SIG-M5 treated with dmso at 0.1 percent for 504 hours (cell line): ENCODE measurements around the gene APLP2.
A peak's percentile ranks its signal among the peaks of the same experiment; 100 is the strongest.

Experiments used
- DNase-seq: peaks from one replicate; lab custom pipeline; 2025; ENCODE audit not compliant: unreplicated experiment; lab: John Stamatoyannopoulos, UW

APLP2 gene

DNA sequence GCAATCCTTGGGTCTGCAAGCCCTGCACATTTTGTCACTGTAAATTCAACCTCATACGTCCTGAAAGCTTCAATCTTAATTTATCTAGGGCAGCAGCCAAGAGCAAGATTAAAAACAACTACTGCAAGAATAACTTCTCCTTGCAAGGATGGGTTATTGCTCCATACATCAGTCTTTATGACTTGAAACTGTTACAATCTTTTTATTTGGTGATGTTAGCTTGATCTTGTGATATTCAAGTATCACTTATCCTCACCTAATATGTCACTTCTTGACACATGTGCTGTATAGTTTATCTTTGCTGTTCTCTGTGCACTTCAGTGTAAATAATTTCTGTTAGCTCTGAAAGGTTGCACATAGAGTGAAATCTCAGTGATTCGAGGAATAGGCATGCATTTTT is 14.7 kb upstream of the APLP2 start:
- no peak for DNase-seq

DNA sequence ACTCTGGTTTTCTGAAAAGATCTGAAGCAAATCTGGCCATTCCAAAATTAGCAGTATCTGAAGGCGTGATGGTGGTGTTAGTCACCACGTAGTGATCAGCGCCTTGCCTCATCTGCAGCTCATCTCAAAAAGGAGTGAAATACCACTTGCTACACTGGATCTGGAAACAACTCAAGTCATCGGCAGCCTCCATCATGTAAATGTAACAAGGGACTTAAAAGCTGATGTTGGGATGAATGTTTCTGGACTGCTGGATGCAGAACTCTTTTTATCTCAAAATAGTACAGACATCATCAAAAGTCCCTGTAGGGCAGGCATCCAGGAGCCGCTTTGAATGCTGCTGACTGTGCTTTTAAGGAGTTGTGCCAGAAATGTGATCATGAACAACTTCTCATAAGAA is 14.1 kb upstream of the APLP2 start:
- peak; percentile 44 for DNase-seq

DNA sequence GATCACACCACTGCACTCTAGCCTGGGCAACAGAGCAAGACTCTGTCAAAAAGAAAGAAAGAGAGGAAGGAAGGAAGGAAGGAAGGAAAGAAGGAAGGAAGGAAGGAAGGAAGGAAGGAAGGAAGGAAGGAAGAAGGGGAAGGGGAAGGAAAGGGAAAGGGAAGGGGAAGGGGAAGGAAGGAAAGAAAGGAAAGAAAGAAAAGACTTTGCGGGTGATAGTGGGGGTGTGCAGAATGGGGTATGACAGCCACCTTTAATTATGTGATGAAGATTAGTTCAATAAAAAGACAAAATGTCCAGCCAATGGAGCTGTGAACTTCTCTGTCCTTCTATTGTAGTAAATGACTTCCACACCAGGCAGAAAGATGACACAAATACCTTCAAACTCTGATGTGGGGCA is 8.7 kb upstream of the APLP2 start:
- no peak for DNase-seq

DNA sequence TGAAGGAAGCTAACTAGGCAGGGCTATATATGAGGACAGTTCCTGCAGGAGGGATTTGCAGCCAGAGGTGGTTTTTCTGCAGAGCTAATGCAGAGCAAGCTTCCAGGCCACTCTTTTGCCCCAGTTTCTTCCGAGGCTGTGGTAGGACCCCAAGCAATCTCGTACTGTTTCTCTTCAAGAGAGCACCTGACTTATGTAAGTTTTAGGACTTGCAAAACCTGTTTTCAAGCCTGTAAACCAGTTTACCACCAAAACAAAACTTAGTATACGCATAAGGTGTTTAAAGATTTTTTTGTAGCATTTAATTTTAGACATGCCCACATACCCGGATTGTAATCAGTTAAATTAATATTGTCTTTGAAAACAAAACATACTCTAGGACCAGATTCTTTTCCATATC is 7.7 kb upstream of the APLP2 start:
- DNase-seq, result no peak

DNA sequence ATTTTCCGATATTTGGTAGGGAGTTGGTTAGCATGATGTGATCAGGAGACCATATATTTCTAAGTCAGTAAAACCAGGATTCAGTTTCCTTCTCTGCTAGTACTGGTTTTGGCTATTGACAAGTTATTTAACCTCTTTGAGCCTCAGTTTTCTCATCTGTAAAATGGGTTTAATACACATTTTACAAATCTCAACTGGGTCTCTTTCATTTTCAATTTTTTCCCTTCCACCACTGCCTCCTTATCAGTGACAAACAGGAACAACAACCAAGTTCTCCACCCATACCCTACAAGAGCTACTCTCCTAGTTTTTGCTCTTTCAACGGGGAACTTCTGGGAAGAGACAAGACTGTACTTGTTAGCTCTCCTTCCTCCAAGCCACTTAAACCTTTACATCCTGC is 6.2 kb upstream of the APLP2 start:
- no peak for DNase-seq

DNA sequence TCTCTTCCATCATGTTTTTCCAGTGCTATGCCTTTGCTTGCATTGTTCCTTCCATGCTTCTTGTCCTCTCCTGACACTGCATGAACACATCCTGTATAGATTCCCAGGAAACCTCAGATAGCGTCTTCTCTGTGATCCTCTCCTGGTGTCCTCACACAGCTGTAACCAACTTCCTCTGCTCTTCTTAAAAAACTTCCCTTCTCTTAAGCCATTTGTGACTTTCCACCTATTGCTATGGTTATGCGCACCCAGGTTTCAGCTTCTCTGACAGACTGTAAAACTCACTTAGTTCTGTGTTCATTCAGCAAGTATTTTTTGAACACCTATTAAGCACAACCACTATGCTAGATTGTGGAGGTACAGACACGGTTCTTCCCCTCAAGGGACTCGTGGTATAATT is 5.1 kb upstream of the APLP2 start:
- no peak for DNase-seq

DNA sequence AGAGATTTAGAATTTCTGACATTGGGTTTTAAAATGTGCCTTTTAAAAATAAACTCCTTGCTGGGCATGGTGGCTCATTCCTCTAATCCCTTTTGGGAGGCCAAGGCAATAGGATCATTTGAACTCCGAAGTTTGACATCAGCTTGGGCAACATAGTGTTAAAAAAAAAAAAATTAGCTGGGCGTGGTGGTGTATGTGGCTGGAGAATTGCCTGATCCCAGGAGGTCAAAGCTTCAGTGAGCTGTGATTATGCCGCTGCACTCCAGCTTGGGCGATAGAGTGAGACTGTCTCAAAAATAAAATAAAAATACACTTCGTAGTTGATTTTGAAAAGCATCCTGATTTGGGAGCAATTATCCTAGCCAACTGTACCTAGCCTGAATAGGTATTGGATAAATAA is 3.4 kb upstream of the APLP2 start:
- no peak for DNase-seq

DNA sequence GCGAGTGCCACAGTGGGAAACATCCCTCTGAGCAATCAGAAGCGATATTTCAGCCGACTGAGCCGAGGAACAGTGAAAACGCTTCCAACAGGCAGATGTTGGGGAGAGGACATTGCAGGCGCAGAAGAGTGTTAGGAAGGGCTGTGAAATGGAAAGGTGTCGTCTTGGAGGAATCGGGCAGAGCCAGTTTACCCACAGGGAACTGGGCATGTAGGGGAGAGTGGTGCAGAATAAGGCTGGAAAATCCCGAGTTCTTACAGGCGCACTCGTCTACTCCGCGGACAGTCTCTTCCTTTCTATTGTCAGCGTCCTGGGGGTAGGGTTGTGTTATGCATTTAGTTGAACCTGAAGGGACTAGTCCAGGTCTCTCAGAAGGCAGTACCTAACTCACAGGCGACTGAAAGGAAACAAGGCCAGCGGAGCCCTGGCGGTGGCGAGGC is 1.1 kb upstream of the APLP2 start:
- DNase-seq, result no peak

DNA sequence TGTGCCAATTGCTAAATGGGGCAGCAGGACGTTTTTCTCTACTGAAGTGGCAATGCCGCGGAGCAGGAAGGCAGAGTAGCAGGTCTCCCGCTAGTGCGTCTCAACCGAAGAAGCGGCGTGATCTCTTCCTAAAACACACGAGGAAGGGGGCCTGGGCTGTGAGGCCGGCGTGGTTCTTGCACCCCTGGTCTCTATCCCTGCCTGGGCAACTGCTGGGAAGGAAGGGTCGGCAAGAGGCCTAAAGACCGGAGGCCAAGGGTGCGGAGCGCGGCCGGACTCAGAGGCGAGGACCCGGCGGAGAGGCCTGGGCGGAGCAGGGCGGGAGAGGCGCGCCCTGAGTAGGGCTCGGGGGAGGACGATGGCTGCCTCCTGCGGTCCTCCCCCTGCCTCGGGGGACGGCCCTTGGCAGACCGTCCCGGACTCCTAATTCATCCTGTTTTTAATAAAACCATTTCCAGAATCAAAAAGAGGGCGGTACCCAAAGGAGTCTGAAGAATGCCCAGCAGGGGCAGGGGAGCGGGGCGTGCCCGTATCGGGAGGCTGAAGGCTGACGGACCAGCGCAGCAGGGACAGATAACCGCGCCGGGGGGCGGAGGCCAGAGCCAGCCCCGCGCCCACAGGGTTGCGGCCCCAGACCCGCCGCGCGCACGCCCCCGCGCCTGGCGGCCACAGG is 572 bp upstream of the APLP2 start:
- DNase-seq, result peak; percentile 65

DNA sequence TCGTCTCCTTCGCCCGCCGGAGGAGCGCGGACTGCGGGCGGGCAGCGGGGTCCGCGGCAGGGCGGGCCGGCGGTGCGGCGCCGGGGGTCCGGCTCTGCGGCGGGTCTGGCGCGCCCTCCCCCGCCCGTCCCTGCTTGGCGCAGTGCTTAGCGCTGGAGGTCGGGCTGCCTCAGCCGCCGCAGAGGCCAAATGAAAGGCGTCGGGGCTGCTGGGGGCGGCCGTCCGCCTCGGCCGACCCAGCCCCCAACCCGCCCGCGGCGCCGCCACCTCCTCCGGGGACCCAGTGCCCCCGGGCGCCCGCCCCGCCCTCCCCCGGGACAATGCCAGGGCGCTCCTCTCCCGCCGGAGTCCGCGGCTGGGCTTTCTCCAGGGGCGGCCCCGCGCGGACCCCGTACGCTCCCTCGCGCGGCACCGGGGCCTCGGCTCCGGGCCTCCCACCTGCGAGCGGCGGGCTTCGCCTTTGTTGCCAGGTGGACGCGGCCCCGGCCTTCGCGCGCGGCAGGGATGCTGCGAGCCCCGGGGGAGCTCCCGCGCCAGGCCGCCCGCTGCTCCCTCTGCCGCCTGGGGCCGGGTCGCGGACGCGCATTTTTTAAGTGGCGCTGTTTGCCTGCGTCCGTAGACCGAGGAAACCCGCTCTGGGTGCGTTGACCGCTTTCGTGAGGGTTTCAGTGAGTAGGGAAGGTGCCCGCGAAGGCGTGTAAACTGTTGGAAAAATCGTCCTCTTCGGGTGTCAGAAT is 583 bp downstream of the APLP2 start:
- no peak for DNase-seq

DNA sequence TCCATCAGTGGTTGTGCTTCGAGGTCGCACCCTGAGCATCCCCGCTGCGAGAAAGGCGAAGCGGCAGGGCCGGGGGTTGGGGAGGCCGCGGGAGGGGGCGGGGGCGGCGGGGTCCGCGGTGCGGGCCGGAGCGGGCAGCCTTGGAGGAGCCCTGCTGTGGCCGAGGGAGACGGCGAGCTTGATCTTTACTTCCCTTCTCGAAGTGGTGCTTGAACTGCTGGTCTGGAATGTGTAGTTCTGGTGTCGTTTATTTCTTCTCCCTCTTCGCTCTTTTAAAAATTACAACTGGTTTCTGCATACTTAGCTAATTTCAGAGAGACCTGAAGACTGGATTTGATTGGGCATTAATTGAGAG is 1.1 kb downstream of the APLP2 start:
- peak; percentile 49 for DNase-seq

DNA sequence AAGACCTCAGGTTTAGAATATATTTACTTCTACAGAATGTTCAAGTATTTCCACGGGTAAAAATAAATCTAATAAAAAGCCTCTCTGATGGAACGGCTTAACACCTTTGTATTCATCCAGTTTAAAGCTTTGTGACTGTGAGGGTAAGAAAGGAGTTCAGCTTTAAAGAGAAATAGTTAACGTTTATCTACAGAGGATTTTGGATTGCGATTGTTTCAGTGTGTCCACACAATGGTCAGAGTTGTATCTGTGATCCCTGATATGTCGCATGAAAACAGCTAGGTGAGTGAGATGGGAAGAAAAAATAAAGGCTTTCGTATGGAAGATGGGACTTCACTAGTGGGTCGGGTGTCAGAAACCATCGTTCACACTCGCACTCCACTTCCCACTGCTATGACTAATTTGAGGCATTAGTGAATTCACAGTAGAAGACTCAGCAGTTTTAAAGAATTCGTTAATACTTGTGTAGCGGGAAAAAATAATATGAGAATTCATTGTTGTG is 1.6 kb downstream of the APLP2 start:
- peak; percentile 46 for DNase-seq

DNA sequence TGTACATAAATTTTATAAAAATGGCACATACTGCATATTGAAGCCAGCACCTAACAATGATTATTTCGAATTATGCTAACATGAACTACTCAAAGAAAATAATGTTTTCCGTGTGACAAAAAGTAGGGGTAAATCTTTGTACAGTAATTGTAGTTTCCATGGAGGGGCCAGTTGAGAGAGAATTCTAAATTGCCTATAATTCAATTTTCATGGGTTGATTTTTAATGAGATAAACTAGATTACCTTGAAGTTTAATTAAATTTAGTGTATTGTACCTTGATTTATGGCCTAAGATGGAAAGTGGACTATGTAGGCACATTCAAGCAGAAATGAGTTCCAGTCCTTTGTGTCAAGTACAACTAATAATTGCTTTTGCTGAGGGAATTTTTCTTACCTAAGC is 5.0 kb downstream of the APLP2 start:
- DNase-seq, result no peak

DNA sequence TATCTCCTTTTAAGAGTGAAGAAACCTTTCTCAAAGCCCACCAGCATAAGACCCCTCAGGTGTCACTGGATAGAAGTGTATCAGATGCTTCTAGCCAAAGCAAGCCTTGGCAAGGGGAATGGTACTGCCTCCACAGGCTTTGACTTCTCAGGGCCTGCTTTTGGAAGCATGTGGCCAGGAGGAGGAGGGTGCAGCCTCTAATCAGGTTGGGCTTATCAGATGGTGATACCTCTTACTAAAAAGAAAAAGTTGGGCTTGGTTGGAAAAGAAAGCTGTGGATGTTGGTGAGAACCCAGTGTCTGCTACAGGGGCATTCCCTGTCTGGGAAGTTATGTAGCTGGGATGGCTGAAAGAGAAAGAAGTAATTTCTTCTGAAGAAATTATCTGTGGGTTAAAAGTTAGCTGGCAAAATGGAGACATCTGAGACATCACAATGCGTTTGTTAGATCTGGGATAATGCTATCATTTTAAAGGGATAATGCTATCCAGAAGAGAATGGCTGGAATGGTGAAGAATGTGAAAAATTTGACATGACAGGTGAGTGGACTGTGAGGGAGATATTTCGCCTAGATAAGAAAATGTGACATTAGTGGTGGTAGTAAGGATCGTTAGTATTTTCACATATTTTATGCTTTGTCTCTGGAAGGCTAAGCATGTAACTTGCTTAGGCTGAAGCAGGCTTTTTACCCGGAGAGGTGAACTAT is 7.2 kb downstream of the APLP2 start:
- DNase-seq, result no peak

DNA sequence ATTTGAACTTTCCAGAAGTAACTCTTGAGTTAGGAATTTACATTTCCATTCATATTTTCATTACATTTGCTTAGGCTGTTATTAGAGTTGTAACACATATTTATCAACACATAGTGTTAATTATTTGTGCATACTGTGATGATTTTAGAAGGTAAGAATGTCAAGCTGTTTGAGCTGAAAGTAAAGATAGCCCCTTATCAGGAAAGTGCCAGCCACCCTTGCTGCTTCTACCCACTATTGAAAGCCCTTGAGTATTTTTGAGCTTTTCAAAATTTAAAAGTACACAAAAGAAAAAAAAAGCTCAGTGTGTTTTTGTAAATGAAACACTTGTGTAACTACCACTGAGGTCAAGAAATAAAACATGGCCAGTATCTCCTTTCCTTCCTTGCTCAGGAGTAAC is 8.0 kb downstream of the APLP2 start:
- DNase-seq, result no peak

DNA sequence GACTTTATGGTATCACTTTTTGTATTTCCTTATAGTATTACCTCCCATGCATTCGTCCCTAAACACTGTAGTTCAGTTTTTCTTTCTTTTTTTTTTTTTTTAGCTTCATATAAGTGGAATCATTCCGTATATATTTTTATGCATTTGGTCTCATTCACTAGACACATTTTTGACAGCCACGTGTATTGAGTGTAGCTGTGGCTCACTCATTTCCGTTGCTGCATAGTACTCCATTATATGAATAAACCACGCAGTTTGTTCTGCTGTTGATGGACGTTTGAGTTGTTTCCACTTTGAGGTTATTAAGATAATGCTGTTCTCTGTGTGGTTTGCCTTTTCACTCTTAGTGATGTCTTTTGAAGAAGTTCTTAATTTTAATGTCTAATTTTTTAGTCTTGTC is 8.4 kb downstream of the APLP2 start:
- no peak for DNase-seq

DNA sequence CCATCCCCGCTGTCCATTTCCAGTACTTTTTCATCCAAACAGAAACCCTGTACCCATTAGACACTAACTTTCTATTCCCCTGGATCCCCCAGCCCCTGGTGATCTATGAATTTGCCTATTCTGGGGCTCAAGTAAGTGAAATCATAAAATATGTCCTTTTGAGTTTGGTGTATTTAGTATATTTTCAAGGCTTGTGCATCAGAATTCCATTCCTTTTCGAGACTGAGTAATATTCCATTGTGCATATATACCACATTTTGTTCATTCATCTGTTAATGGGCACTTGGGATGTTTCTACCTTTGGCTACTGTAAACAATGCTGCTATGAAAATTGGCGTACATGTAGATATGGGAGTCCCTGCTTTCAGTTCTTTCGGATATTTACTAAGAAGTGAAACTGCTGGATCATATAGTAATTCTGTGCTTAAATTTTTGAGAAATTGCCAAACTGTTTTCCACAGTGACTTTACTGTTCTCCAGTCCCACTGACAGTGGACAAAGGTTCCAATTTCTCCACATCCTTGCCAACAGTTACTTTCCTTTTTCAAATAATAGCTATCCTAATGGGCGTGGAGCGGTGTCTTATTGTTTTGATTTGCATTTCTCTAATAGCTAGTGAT is 16.1 kb downstream of the APLP2 start:
- no peak for DNase-seq

DNA sequence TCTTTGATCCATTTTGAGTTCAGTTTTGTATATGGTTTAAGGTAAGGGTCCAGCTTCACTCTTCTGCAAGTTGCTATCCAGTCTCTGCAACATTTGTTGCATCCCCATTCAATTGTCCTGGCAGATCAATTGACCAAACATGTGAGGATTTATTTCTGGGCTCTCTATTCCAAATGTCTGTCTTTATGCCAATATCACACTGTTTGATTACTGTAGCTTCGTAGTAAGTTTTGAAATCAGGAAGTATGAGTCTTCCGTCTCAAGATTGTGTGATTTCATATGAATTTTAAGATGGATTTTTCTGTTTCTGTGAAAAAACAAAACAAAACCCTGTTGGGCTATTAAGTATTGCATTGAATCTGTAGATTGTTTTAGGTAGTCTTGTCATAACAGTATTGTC is 17.0 kb downstream of the APLP2 start:
- no peak for DNase-seq

DNA sequence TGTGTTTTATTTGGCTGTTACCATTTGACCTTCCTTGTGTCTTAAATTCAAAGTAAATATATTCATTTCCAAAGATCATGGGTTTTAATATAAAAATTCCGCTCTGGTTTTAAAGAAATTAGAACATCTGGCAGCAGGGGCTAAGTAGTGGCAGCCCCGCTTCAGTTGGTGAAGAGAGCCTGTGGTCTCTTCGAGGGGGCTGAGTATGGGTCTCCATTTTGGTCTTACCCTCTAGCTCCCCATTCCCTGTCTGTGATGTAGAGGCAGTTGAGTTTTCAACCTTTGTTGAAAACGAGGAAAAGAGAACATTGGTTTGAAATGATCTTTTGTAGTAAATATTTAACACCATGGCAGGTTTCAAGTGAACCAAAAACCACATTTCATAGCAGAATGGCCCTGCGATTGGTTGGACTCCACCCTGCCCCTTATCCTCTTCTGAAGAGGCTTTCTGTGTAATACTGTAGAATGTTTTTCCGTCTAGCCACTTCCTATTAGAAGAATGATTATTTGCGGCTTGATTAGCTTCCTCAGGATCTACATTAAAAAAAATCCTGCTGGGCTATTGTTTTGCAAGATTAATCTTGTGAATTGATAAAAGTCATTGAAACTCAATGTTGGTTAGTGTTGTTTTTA is 17.7 kb downstream of the APLP2 start:
- DNase-seq, result no peak

DNA sequence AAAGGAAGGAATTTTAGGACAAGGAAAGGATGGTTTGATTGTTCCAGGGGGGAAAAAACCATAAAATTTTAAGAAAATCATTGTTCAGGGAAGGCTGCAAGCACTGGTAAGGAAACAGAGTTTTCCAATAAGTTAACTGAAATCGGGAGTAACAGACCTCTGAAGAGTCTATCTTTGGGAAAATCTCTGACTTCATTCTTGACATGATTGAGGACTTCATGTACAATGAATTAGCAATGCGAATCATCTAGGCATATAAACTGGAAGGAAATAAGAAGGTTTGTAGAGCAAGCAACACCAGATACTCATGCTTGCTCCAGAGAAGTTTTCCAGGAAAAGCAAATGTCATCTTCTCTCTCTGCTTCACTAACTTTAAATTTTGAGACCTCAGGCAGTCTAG is 18.5 kb downstream of the APLP2 start:
- DNase-seq, result no peak

DNA sequence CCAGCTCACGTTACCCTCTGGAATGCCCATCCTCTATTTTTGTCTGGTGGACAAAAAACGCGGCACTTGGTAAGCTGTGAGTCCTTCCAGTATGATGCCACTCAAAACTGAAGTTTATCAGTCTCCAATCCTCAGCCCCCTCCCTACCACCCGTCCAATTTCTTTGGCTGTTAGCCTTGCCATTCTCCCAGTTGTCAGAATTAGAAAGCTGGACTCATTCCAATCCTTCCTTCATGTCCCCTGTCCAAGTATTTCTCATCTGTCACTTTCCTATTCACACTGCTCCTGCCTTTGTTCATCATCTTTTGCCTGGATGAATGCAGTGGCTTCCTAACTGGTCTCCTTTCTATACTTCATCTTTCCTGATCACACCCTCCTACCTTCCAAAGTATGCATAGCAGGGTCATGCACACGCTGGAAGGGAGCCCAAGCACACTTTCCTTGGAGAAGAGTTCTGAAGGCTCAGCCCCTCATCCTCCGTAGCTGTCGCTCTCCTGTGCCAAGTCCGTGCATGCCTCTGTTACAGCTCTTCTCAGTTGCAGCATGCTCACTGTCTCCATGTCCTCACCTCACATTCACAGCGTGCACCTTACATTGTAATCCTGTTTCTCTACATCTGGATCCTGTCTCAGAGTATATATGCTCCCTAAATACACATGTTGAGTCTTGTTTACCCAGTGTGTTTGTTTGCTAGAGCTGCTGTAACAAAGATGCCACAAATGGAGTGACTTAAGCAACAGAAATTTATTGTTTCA is 19.4 kb downstream of the APLP2 start:
- no peak for DNase-seq
